GM18505 (cell line): ENCODE results near the gene TMEM203.
"Not testable (repeated sequence)": the region's sequence is repeated elsewhere in the genome, so short reads cannot be mapped to it uniquely, and the experiment has no call there.

Experiments used
- ATAC-seq: cut with Tn5 transposase; IDR thresholded peaks from one replicate; pipeline ENCODE4 v1.9.1; 2021; ENCODE audit not compliant: unreplicated experiment
- POLR2A ChIP-seq: IDR thresholded peaks from 4 replicates; pipeline ENCODE4 v1.6.1; 2011; ENCODE audit warnings: borderline replicate concordance; ENCODE audit not compliant: insufficient read depth, insufficient read length; ENCODE audit errors: extremely low read depth

Gene TMEM203

DNA sequence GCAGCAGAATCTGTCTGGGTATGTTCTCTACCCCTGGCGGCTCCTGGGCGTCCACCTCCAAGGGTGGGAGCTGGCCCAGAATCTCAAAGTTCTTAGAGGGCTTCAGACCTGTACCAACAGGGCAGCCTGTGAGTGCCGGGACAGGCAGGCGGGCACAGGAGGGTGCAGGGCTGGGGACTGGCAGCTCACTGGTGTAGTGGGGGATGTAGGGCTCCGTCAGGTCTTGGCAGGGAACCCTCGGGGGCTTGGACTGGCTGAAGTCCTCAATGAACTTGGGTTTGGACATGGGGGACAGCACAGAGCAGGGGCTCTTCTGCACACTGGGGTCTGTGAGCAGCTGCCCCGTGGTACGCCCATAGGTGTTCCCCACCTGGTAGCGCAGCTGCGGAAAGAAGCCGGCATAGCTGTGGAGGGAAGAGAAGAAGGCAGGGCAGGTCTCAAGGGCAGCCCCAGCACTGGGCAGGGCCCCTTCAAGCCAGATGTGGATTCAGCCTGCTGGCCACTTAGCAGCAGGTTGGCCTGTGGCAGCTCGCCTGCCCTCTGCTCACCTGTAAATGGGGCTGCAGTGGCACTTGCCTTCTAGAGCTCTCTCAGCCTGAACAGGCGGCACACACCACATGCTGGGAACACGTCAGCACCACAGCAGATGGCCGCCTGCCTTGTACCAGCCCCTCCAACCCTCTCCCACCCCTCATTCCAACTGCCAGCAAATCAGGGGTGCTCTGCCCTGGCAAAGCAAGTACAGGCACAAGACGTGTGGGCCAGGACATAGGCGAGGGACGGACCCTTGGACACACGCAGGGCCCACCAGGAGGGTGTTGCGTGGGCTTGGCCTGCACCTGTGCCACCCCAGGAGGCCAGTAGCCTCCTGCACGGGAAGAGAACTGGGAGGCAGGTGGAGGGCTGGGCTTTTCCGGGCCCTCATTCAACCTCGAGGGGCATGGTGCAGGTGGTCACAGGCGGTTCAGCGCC lies 40.3 kb upstream of the TMEM203 start:
- no peak for TF ChIP-seq POLR2A
- ATAC-seq, result no peak

DNA sequence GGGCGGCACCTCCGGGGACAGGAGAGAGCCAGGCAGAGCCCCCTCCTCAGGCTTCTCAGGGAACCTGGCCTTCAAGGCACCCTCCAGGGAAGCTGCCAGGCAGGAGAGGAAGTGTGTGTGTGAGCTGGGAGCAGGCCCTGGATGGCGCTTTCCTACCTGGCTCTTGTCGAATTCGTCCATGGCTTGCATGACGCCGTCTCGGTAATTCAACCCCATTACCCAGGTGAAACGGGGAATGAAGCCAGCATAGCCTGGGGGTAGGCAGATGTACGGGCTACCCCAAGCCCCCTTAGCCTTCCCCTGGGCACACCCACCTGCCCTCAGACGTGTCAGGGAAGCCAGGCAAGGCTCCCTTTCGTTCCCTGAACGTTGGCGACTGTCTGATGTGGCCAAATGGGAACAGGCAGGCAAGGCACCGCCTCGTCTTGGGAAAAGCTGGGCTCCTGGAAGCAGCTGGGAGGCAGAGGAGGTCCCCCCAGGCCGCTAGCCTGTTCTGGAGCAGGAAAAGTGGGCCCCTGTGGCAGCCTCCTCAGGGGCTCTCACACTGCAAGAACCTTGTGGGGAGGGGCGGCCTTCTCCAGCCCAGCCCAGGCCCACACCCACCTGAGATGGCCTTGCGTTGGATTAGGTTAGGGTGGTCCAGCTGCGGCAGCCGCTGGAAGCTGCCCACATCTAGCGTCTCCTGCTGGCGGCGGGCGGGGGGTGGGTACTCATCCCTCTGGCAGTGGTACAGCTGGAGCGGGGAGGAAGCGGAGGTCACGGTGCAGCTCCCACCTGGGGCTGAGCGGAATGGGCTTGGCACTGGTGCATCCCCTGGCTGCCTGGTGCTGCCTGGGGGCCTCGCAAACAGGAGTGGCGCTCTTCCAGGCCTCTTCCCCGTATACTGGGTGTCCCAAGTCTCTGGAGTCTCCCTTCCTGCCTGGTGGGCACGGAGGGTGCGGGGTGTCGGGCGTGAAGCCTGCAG lies 39.3 kb upstream of the TMEM203 start:
- ATAC-seq, result no peak
- no peak for TF ChIP-seq POLR2A

DNA sequence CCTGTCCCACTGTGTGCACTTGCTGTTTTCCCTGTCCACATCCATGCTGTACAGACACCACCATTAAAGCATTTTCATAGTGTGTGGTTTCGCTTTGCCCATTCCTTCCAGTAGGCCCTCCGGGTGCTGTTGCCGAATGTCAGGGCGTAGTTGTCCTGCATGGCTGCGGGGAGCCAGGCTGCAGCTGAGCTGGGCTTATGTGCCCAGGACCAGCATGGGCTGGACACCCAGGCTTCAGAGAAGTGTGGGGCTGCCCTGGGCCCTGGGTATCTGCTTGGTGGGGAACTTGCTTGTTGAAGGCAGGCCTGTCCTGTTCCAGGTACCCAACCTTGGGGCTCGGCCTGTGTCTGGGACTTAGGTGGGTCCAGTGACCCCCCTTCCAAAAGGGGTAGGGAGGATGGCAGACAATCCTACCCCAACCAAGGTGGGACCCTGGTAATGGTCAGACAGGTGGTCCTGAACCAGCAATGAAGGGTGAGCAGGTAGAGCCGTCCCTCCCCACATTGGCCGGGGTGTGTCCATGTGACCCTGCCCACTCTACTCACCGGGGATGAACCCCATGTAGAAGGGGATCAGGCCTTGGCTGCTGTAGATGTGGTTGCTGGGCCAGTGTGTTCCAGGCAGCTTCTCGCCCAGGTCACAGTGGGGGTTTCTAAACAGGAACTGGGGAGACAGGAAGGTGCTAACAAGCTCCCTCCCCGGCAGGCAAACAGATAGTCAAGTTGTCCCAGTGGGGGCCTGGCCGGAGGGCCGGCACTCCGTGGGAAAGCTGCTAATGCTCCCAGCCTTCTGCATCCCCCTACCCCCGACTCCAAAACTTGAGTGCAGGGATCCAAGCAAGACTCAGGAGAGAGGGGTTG lies 38.4 kb upstream of the TMEM203 start:
- TF ChIP-seq POLR2A, result peak; percentile 40
- no peak for ATAC-seq

DNA sequence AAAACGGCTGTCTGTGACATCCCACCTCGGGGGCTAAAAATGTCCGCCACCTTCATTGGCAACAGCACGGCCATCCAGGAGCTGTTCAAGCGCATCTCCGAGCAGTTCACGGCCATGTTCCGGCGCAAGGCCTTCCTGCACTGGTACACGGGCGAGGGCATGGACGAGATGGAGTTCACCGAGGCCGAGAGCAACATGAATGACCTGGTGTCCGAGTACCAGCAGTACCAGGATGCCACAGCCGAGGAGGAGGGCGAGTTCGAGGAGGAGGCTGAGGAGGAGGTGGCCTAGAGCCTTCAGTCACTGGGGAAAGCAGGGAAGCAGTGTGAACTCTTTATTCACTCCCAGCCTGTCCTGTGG lies 37.8 kb upstream of the TMEM203 start:
- ATAC-seq, result not testable (repeated sequence)

DNA sequence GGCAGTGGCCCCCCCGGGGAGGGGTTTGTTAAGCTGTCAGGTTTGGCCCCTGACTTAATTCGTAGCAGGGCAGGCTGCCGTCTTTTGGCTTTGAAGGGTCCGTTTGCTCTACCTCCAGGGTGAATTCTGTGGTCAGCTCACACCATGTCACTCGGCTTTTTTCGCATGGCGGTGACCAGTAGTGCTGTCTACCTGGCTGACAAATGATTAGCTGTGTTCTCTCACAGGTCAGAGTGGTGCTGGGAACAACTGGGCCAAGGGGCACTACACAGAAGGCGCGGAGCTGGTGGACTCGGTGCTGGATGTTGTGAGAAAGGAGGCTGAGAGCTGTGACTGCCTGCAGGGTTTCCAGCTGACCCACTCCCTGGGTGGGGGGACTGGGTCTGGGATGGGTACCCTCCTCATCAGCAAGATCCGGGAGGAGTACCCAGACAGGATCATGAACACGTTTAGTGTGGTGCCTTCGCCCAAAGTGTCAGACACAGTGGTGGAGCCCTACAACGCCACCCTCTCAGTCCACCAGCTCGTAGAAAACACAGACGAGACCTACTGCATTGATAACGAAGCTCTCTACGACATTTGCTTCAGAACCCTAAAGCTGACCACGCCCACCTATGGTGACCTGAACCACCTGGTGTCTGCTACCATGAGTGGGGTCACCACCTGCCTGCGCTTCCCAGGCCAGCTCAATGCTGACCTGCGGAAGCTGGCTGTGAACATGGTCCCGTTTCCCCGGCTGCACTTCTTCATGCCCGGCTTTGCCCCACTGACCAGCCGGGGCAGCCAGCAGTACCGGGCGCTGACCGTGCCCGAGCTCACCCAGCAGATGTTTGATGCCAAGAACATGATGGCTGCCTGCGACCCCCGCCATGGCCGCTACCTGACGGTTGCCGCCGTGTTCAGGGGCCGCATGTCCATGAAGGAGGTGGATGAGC lies 37.1 kb upstream of the TMEM203 start:
- TF ChIP-seq POLR2A, result no peak
- ATAC-seq, result no peak

DNA sequence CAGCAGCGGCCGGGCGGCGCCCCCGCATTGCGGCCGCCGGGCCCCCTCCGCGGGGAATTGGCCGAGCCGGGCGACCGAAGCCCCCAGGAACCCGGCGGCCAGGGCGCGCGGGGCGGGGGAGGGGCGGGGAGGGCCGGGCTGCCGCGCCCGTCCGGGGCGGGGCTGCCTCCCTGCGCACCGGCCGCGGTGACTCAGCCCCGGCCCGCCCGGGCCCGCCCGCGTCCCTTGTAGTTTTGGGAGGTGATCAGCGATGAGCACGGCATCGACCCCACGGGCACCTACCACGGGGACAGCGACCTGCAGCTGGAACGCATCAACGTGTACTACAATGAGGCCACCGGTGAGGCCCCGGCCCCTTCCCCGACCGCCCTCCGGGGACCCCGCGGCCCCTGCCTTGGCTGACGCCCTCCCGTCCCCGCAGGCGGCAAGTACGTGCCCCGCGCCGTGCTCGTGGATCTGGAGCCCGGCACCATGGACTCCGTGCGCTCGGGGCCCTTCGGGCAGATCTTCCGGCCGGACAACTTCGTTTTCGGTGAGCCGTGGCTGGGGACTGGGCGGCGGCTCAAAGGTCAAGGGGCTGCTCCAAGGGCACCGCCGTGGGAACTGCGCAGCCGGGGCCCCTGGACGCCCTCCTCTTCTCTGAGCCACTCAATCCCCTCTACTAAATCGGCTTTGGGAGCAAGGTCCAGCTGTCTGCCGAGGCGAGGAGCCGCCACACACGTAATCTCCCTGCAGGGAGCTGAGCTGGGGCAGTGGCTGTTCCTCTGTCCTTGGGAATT lies 36.2 kb upstream of the TMEM203 start:
- ATAC-seq, result peak; percentile 6
- TF ChIP-seq POLR2A, result no peak

DNA sequence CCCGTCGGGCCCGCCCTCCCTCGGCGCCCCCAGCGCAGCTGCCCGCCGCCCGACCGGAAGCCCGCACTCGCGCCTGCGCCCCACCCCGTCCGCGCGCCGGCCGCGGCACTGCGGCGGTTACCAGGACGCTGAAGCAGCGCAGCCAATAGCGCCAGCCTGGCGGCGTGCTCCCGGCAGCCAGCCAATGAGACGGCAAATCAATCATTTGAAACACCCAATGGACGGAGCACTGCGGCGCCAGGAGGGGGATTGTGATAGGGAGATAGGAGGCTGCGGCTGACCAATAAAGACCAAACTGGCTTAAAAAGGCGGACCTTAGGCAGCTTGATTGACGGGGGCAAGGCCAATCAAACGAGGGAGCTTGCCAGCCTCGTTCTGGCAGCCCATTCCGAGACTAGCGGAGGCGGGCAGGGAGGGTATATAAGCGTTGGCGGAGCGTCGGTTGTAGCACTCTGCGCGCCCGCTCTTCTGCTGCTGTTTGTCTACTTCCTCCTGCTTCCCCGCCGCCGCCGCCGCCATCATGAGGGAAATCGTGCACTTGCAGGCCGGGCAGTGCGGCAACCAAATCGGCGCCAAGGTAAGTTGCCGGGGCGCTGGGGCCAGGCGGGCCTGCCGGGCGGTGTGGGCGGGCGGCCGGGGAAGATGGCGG lies 35.5 kb upstream of the TMEM203 start, which contains the start of gene TUBB4B:
TUBB4B (plus strand) TSS at position 447 of the 649 bp plus-strand sequence; CDS start at position 521, 74 bp downstream.
- ATAC-seq, result peak; percentile 65
- TF ChIP-seq POLR2A, result peak; percentile 100

DNA sequence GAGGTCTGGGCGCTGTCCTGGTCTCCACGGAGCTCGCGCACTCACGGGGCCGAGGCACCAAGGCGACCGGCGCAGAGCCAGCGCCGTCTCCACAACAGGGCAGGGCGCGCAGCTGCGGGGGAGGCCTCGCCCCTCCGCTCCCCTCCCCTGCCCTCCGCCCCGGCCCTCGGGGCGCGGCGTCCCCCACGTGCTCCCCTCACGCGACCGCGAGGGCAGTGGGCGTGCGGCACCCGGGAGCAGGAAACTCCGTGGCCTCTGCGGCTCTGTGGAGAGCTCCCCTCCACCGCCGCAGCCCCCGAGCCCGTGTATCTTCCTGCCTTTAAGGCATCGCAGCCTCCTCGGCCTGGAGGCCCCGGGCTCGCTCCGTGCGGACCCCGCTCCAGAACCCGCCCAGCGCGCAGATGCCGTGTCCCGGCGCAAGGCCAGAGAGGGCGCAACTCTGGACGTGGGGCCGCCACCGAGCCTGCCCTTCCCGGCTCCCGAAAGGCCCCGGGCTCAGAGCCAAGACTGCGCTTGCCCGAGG lies 34.9 kb upstream of the TMEM203 start:
- ATAC-seq, result peak; percentile 27
- TF ChIP-seq POLR2A, result no peak

DNA sequence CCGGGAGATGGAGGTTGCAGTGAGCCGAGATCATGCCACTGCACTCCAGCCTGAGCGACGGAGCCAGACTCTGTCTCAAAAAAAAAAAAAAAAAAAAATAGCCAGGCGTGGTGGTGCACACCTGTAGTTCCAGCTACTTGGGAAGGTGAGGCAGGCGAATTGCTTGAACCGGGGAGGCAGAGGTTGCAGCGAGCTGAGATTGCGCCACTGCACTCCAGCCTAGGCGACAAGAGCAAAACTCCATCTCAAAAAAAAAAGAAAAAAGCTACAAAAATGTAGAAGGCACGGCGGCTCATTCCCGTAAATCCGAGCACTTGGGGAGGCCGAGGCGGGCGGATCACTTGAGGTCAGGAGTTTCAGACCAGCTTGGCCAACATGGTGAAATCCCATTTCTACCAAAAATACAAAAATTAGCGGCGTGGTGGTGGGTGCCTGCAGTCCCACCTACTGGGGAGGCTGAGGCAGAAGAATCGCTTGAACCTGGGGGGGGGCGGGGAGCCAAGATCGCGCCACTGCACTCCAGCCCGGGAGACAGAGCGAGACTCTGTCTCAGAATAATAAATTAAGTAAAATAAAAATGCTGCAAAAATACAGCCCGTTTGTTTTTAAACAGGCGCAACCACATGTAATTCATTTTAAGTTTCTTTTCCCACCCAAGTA lies 34.2 kb upstream of the TMEM203 start:
- not testable (repeated sequence) for ATAC-seq

DNA sequence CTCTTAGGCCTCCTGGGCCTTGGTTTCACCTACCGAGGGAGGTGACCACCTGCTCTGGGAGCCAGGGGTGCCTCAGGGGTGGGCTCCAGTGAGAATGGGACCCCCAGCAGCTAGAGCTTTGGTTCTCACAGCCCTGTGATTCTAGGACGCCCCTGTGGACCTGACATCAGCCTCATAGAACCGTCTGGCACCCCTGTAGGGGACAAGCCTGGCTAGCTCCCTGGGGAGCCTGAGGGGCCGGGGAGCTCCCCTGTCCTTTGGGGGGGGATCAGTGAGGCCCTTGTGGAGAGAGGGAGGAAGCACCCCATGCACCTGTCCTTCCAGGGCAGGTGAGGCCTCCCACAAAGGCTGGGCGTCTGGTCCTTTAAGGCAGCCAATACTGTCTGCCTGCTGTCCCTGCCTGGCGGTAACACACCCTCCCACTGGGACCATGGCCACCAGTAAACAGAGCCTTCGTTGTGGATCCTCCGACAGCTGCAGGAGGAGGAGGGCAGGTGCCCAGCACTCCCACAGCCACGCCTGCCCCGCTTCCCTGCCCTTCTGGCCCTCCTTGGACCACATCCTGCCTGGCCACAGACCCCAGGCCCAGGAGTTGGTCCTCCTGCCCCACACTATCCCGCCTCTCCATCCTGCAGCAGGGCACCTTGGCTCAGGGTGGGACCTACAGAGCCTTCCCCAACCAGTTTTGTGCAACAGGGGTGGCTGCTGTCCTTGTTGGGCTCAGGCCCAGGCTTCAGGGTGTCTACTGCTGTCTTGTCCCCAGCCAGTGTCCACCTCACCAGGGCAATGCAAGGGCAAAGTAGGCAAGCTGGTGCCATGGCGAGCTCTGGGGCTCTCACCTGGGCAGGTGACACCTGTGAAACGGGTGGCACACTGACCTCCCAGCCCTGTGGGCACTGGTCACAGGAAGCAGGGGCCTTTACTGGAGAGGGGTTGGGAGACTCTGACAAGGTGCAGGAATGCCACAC lies 32.6 kb upstream of the TMEM203 start:
- TF ChIP-seq POLR2A, result no peak
- ATAC-seq, result no peak
